LNCaP clone FGC (cell line): Measurements from ENCODE around the gene GBA3.

Experiments used
- DNase-seq: peaks from one replicate; pipeline ENCODE4 v3.0.0-alpha.2; 2011; ENCODE audit warnings: low read depth
- H3K4me3 ChIP-seq: 2 replicates; pipeline ENCODE4 v1.5.1; 2011; ENCODE audit warnings: mild to moderate bottlenecking, low read depth, low read length, control low read depth
- TF ChIP-seq, protein P1 (sequence below): IDR thresholded peaks from 2 replicates; pipeline ENCODE4 v1.5.1; 2012; ENCODE audit warnings: mild to moderate bottlenecking; ENCODE audit not compliant: control insufficient read depth, insufficient read depth; ENCODE audit errors: extremely low read depth

Gene GBA3

GRCh38 chr4:22733816-22734215, 41.1 kb downstream of the GBA3 start:
- DNase-seq = no peak
- TF ChIP-seq, protein P1, sequence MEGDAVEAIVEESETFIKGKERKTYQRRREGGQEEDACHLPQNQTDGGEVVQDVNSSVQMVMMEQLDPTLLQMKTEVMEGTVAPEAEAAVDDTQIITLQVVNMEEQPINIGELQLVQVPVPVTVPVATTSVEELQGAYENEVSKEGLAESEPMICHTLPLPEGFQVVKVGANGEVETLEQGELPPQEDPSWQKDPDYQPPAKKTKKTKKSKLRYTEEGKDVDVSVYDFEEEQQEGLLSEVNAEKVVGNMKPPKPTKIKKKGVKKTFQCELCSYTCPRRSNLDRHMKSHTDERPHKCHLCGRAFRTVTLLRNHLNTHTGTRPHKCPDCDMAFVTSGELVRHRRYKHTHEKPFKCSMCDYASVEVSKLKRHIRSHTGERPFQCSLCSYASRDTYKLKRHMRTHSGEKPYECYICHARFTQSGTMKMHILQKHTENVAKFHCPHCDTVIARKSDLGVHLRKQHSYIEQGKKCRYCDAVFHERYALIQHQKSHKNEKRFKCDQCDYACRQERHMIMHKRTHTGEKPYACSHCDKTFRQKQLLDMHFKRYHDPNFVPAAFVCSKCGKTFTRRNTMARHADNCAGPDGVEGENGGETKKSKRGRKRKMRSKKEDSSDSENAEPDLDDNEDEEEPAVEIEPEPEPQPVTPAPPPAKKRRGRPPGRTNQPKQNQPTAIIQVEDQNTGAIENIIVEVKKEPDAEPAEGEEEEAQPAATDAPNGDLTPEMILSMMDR = no peak
- H3K4me3 ChIP-seq = no peak overlapping the region

- DNase-seq = no peak
These were observed 44.2 kb downstream of the GBA3 start for GRCh38 chr4:22736912-22737311.

GRCh38 chr4:22739968-22740367, 47.2 kb downstream of the GBA3 start:
- DNase-seq = no peak
- TF ChIP-seq, protein P1 = no peak
- H3K4me3 ChIP-seq = no peak overlapping the region

More at GRCh38 chr4:22736912-22737311, 44.2 kb downstream of the GBA3 start:
- TF ChIP-seq, protein P1 = no peak
- no peak overlapping the region for H3K4me3 ChIP-seq

- H3K4me3 ChIP-seq = no peak overlapping the region
- DNase-seq = no peak
- TF ChIP-seq, protein P1 = no peak
These were observed 49.0 kb downstream of the GBA3 start for GRCh38 chr4:22741744-22742143.

- TF ChIP-seq, protein P1 = no peak
- no peak overlapping the region for H3K4me3 ChIP-seq
- no peak for DNase-seq
These were observed 50.6 kb downstream of the GBA3 start for GRCh38 chr4:22743290-22743689.

DNA sequence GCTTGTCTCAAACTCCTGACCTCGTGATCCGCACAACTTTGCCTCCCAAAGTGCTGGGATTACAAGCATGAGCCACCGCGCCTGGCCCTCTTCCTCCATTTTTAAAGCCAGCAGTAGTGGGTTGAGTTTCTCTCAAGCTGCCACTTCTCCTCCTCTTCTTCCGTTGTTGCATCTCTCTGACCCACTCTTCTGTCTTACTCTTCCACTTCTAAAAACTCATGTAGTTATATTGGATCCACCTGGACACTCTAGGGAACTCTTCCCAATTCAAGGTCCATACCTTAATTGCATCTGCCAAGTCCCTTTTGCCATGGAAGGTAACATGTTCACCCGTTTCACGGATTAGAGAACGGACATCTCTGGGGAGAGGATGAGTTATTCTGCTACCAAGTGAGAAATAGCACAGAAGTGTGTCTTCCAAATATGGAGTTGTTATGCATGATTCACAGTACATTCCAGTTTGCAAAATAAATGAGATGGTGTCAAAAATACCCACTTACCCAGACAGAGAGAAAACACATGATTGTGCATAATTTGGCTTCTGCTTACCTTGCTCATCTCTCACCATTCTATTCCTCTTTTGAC, 51.8 kb downstream of the GBA3 start:
- no peak overlapping the region for H3K4me3 ChIP-seq
- TF ChIP-seq, protein P1 = no peak
- DNase-seq = no peak

GRCh38 chr4:22745234-22745633, 52.5 kb downstream of the GBA3 start:
- TF ChIP-seq, protein P1 = no peak
- no peak for DNase-seq
- no peak overlapping the region for H3K4me3 ChIP-seq
